Ovary (tissue), 9 donors: ENCODE data around the gene KIF5B. TPM values are rescaled to one million over a fixed set of nuclear protein-coding genes. Genes with fewer than 3 reads are reported as not detected.
"Not testable (repeated sequence)": the region's sequence is repeated elsewhere in the genome, so short reads cannot be mapped to it uniquely, and the experiment has no call there.

Source experiments
- DNase-seq, 5 donors: peaks; one replicate each; pipeline ENCODE4 v3.0.0-alpha.2; 2019 to 2020
- H3K27ac ChIP-seq, 2 donors: fragments of 200-600 bp; one replicate each; pipeline versions ENCODE4 v1.5.1 to v1.8.0; 2019 to 2022
- H3K27me3 ChIP-seq: fragments of 200-600 bp; one replicate; pipeline ENCODE4 v1.8.0; 2022
- H3K36me3 ChIP-seq: fragments of 200-600 bp; sonication (generic); one replicate; pipeline ENCODE4 v1.5.1; 2019
- H3K4me1 ChIP-seq: one replicate; pipeline ENCODE4 v1.8.1; 2013; ENCODE audit warnings: mild to moderate bottlenecking, moderate library complexity; ENCODE audit not compliant: insufficient read depth
- H3K4me3 ChIP-seq: fragments of 200-600 bp; sonication (generic); one replicate; pipeline ENCODE4 v1.5.1; 2017
- H3K9me3 ChIP-seq, 2 donors: fragments of 200-600 bp in 1 of 2; sonication (generic) in 1 of 2; one replicate each; pipeline versions ENCODE4 v1.5.1 to v1.8.1; 2013 to 2019; ENCODE audit warnings: mild to moderate bottlenecking in 1 of 2, moderate library complexity in 1 of 2
- CTCF ChIP-seq, 3 donors: fragments of 450-650 bp in 2 of 3; fragments of 200-600 bp in 1 of 3; IDR thresholded peaks; one replicate each; pipeline versions ENCODE4 v1.5.1 to v1.8.0; 2016 to 2022; ENCODE audit warnings: antibody characterized with exemption in 3 of 3, mild to moderate bottlenecking in 1 of 3
- EP300 ChIP-seq: sonication (generic); formaldehyde crosslinking; IDR thresholded peaks from one replicate; pipeline ENCODE4 v1.6.1; 2017; ENCODE audit warnings: antibody characterized with exemption
- POLR2A ChIP-seq: fragments of 450-650 bp; IDR thresholded peaks from one replicate; pipeline ENCODE4 v1.6.1; 2017; ENCODE audit warnings: antibody characterized with exemption, mild to moderate bottlenecking, moderate library complexity
- WGBS, 3 donors: extraction: QIAGEN DNeasy Blood & Tissue Kit in 1 of 3; methylation state at CpG; one replicate each; pipeline versions ENCODE4 v1.1.5 to v1.1.7; 2013 to 2017; 5-methylcytosine and 5-hydroxymethylcytosine counted together
- intact Hi-C, 4 donors: fragments of 100-400 bp; cut with DNase I; formaldehyde crosslinking; loops; one replicate each; pipeline versions ENCODE4 v1.11.0 to v1.15.1; 2022 to 2023
- polyA plus RNA-seq, 2 donors: library from polyadenylated mRNA; stranded (reverse); fragments of 200-250 nt in 1 of 2; fragments of 350-450 nt in 1 of 2; fragmentation: Illumina TruSeq in 1 of 2; extraction: RNeasy Lipid Tissue Mini Kit (QIAGEN cat#74804) in 1 of 2; gene quantifications; one replicate each; pipeline ENCODE4 v1.2.3, GENCODE V29; 2013 to 2014
- total RNA-seq, 7 donors: library from RNA; depleted of rRNA in 2 of 7; stranded (reverse); fragments of >200 nt in 2 of 7; fragmentation: NEBNext Ultra II Directional in 3 of 7; extraction: Animal tissue kit (Norgen Biotek cat#: 25700) in 3 of 7; gene quantifications; one replicate each; pipeline versions ENCODE4 v1.1.0 to v1.2.4, GENCODE V29; 2016 to 2023
- donor health status: DM: no; HTN: no; CAD: no; lungs with moderate emphysema.
- donor health status: DM: no; HTN: no; CAD: no.
- donor health status: Bipolar disorder and iron deficiency.
- donor health status: DM: yes; HTN: yes; CAD: no.
- donor health status: DM: no; HTN: no; CAD: no.
- donor health status: DM: yes; HTN: yes; CAD: no.

The KIF5B gene
- total and polyA plus RNA-seq, 9 donors = 29.0 to 95.8 (median 62.3) TPM

GRCh38 chr10:32072025-32072800 is 16.0 kb upstream of the KIF5B start:
- no peak for DNase-seq
- 87 to 92% (median 90%) methylated on average over 7 of the region's 7 CpGs for WGBS, 3 donors

GRCh38 chr10:32070645-32071044 is 14.4 kb upstream of the KIF5B start:
- intact Hi-C loops = no loop called here
- Histone ChIP-seq H3K9me3 (no peaks in the 10 kb centered on the region), H3K4me1 (no peaks in the 10 kb centered on the region), H3K36me3 (no peaks in the 10 kb centered on the region), H3K27me3 (no peaks in the 10 kb centered on the region), H3K4me3 (no peak overlapping the region), H3K27ac (no peak overlapping the region)
- 67 to 81% (median 75%) methylated on average over 2 of the region's 2 CpGs for WGBS, 3 donors
- TF ChIP-seq EP300 (no peak), POLR2A (no peak), CTCF (IDR thresholded peaks at IDR 0.05) (no peak)
- DNase-seq = no peak

More at GRCh38 chr10:32072025-32072800, 16.0 kb upstream of the KIF5B start:
- Histone ChIP-seq H3K4me3 (no peak overlapping the region), H3K4me1 (no peaks in the 10 kb centered on the region), H3K27me3 (no peaks in the 10 kb centered on the region), H3K36me3 (no peaks in the 10 kb centered on the region), H3K27ac (no peak overlapping the region), H3K9me3 (no peaks in the 10 kb centered on the region)
- intact Hi-C loops = no loop called here
- TF ChIP-seq CTCF (IDR thresholded peaks at IDR 0.05) = no peak
- no peak for TF ChIP-seq POLR2A
- TF ChIP-seq EP300 = no peak

GRCh38 chr10:32068569-32068968 is 12.3 kb upstream of the KIF5B start:
- no peak overlapping the region for H3K27ac ChIP-seq
- intact Hi-C loops = no loop called here
- no peaks in the 10 kb centered on the region for H3K4me1 ChIP-seq
- TF ChIP-seq POLR2A = no peak
- TF ChIP-seq EP300 = no peak
- no peak for TF ChIP-seq CTCF (IDR thresholded peaks at IDR 0.05)
- H3K36me3 ChIP-seq = no peaks in the 10 kb centered on the region
- no peaks in the 10 kb centered on the region for H3K27me3 ChIP-seq
- no peaks in the 10 kb centered on the region for H3K9me3 ChIP-seq
- DNase-seq = no peak
- no peak overlapping the region for H3K4me3 ChIP-seq
- WGBS, 3 donors = 76 to 81% (median 81%) methylated on average over 12 of the region's 12 CpGs

- H3K4me3 ChIP-seq, intact Hi-C loops, H3K4me1 ChIP-seq, H3K27me3 ChIP-seq, H3K36me3 ChIP-seq, H3K9me3 ChIP-seq, H3K27ac ChIP-seq, DNase-seq: not testable (repeated sequence)
- 85 to 92% (median 87%) methylated on average over 5 of the region's 5 CpGs for WGBS, 3 donors
These were observed 11.7 kb upstream of the KIF5B start for GRCh38 chr10:32067931-32068330.

- no peak overlapping the region for H3K27ac ChIP-seq
- no peak for DNase-seq
- H3K4me1 ChIP-seq = no peaks in the 10 kb centered on the region
- no peaks in the 10 kb centered on the region for H3K36me3 ChIP-seq
- WGBS, 3 donors = 85 to 87% (median 86%) methylated on average over 4 of the region's 4 CpGs
- H3K27me3 ChIP-seq = no peaks in the 10 kb centered on the region
- no peaks in the 10 kb centered on the region for H3K9me3 ChIP-seq
- no peak overlapping the region for H3K4me3 ChIP-seq
- TF ChIP-seq EP300 = no peak
- TF ChIP-seq CTCF (IDR thresholded peaks at IDR 0.05) = no peak
- no peak for TF ChIP-seq POLR2A
- intact Hi-C loops = no loop called here
These were observed 9.6 kb upstream of the KIF5B start for GRCh38 chr10:32065856-32066255.
